HepG2 (cell line): ENCODE data around the gene SCAI. TPM values are rescaled to one million over a fixed set of nuclear protein-coding genes. Genes with fewer than 3 reads are reported as not detected.

ENCODE experiments used
- ATRX ChIP-seq: sonication (generic); formaldehyde crosslinking; IDR thresholded peaks from 2 replicates; pipeline ENCODE4 v1.4.0; 2020; ENCODE audit warnings: missing genetic modification reagents, borderline replicate concordance
- FOXA1 ChIP-seq, 2 experiments: fragments of 450-650 bp in 1 of 2; sonication (generic) in 1 of 2; formaldehyde crosslinking in 1 of 2; IDR thresholded peaks; 2 replicates each; pipeline versions ENCODE4 v1.4.0 to v1.6.1; 2016 to 2020; ENCODE audit warnings: missing genetic modification reagents in 1 of 2
- FOXK1 ChIP-seq: sonication (generic); formaldehyde crosslinking; IDR thresholded peaks from 2 replicates; pipeline ENCODE4 v1.4.0; 2020; ENCODE audit warnings: low read depth, missing genetic modification reagents, borderline replicate concordance
- FOXM1 ChIP-seq: sonication (generic); formaldehyde crosslinking; IDR thresholded peaks from 2 replicates; pipeline ENCODE4 v1.5.0; 2020; ENCODE audit warnings: missing genetic modification reagents
- HDAC1 ChIP-seq: sonication (generic); formaldehyde crosslinking; IDR thresholded peaks from 2 replicates; pipeline ENCODE4 v1.5.1; 2020; ENCODE audit warnings: mild to moderate bottlenecking, missing genetic modification reagents
- HMG20A ChIP-seq: IDR thresholded peaks from 2 replicates; pipeline ENCODE4 v1.6.1; 2016; ENCODE audit warnings: borderline replicate concordance
- KAT8 ChIP-seq: IDR thresholded peaks from 2 replicates; pipeline ENCODE4 v1.6.1; 2016; ENCODE audit warnings: missing genetic modification reagents, missing compliant biosample characterization
- MBNL3 ChIP-seq: fragments of 250-450 bp; sonication (Bioruptor Pico); conservative IDR thresholded peaks from 2 replicates; pipeline ENCODE4 v1.8.0; 2022; ENCODE audit warnings: mild to moderate bottlenecking, inconsistent platforms
- MIXL1 ChIP-seq: IDR thresholded peaks from 2 replicates; pipeline ENCODE4 v1.6.1; 2016
- NCOA2 ChIP-seq: sonication (generic); formaldehyde crosslinking; IDR thresholded peaks from 2 replicates; pipeline ENCODE4 v1.8.0; 2022; ENCODE audit warnings: inconsistent platforms
- NFKB2 ChIP-seq: sonication (generic); formaldehyde crosslinking; IDR thresholded peaks from 2 replicates; pipeline ENCODE4 v1.4.0; 2020; ENCODE audit warnings: missing genetic modification reagents, borderline replicate concordance
- NFKBIZ ChIP-seq: IDR thresholded peaks from 2 replicates; pipeline ENCODE4 v1.6.1; 2018; ENCODE audit warnings: missing genetic modification reagents, missing compliant biosample characterization
- RBAK ChIP-seq: sonication (generic); formaldehyde crosslinking; IDR thresholded peaks from 2 replicates; pipeline ENCODE4 v1.5.1; 2020; ENCODE audit warnings: mild to moderate bottlenecking, missing genetic modification reagents
- SMYD3 ChIP-seq: sonication (generic); formaldehyde crosslinking; IDR thresholded peaks from 2 replicates; pipeline ENCODE4 v1.8.1; 2023; ENCODE audit warnings: mild to moderate bottlenecking, missing genetic modification reagents
- SP2 ChIP-seq: sonication (generic); formaldehyde crosslinking; IDR thresholded peaks from 2 replicates; pipeline ENCODE4 v1.5.1; 2020; ENCODE audit warnings: mild to moderate bottlenecking, missing genetic modification reagents
- SRSF1 ChIP-seq: fragments of 200-400 bp; formaldehyde crosslinking; optimal IDR thresholded peaks from 2 replicates; pipeline ENCODE3; 2017; ENCODE audit warnings: mild to moderate bottlenecking, low read depth, low read length, moderate library complexity
- TOE1 ChIP-seq: sonication (generic); formaldehyde crosslinking; IDR thresholded peaks from 2 replicates; pipeline ENCODE4 v1.4.0; 2020; ENCODE audit warnings: mild to moderate bottlenecking, missing genetic modification reagents
- XBP1 ChIP-seq: sonication (generic); formaldehyde crosslinking; IDR thresholded peaks from 2 replicates; pipeline ENCODE4 v1.5.0; 2020; ENCODE audit warnings: missing genetic modification reagents
- ZNF335 ChIP-seq: sonication (generic); formaldehyde crosslinking; IDR thresholded peaks from 2 replicates; pipeline ENCODE4 v1.4.0; 2020; ENCODE audit warnings: missing genetic modification reagents
- ZNF549 ChIP-seq: sonication (generic); formaldehyde crosslinking; IDR thresholded peaks from 2 replicates; pipeline ENCODE4 v1.5.0; 2020; ENCODE audit warnings: missing genetic modification reagents
- ZNF839 ChIP-seq: sonication (generic); formaldehyde crosslinking; IDR thresholded peaks from 2 replicates; pipeline ENCODE4 v1.4.0; 2020; ENCODE audit warnings: missing genetic modification reagents, mild to moderate bottlenecking, borderline replicate concordance
- polyA plus RNA-seq, 8 experiments: library from polyadenylated mRNA; depleted of rRNA in 3 of 8; stranded (reverse) in 7 of 8; unstranded in 1 of 8; fragments of >200 nt; fragmentation: Illumina TruSeq in 4 of 8; extraction: Trizol in 4 of 8; gene quantifications; 2 replicates each; pipeline versions ENCODE4 v1.2.1 to v1.2.3, GENCODE V29; 2011 to 2016; ENCODE audit warnings: low read depth in 4 of 8, missing spikeins in 1 of 8, mixed read lengths in 1 of 8; ENCODE audit not compliant: insufficient read depth in 1 of 8
- total RNA-seq, 5 experiments: library from RNA; depleted of rRNA; stranded (reverse); fragments of >200 nt; fragmentation: Illumina TruSeq; extraction: Trizol; gene quantifications; 2 replicates each; pipeline ENCODE4 v1.2.3, GENCODE V29; 2016; ENCODE audit warnings: low read depth in 1 of 5
- TF ChIP-seq, protein P1 (sequence below): sonication (generic); formaldehyde crosslinking; IDR thresholded peaks from 2 replicates; pipeline ENCODE4 v1.5.0; 2020; ENCODE audit warnings: missing genetic modification reagents
- TF ChIP-seq, protein P2 (sequence below): IDR thresholded peaks from 2 replicates; pipeline ENCODE4 v1.6.1; 2016; ENCODE audit warnings: missing compliant biosample characterization, missing genetic modification reagents, borderline replicate concordance
- TF ChIP-seq, protein P3 (sequence below): sonication (generic); formaldehyde crosslinking; IDR thresholded peaks from 2 replicates; pipeline ENCODE4 v1.5.1; 2020; ENCODE audit warnings: mild to moderate bottlenecking, missing genetic modification reagents, borderline replicate concordance
- TF ChIP-seq, protein P4 (sequence below): IDR thresholded peaks from 2 replicates; pipeline ENCODE4 v1.4.0; 2020; ENCODE audit warnings: mild to moderate bottlenecking, missing genetic modification reagents

The SCAI gene
- total and polyA plus RNA-seq, 2 of the 13 experiments (the other 11 are each of a cell fraction or from before 2014, with no cell fraction given), result 4.4 to 8.4 TPM

GRCh38 chr9:124950050-124950718 lies 193.1 kb downstream of the SCAI start (continued):
- TF ChIP-seq, protein P1, sequence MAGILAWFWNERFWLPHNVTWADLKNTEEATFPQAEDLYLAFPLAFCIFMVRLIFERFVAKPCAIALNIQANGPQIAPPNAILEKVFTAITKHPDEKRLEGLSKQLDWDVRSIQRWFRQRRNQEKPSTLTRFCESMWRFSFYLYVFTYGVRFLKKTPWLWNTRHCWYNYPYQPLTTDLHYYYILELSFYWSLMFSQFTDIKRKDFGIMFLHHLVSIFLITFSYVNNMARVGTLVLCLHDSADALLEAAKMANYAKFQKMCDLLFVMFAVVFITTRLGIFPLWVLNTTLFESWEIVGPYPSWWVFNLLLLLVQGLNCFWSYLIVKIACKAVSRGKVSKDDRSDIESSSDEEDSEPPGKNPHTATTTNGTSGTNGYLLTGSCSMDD (CRISPR knock-in tag), result no peak
- no peak for TF ChIP-seq ZNF335 (CRISPR knock-in tag)
- TF ChIP-seq SP2 (CRISPR knock-in tag), result no peak
- no peak for TF ChIP-seq NFKB2 (CRISPR knock-in tag)
- TF ChIP-seq SMYD3 (CRISPR knock-in tag), result 0 out of 2 replicates have a peak, but pooled peaks have one; percentile 34
- TF ChIP-seq ZNF549 (CRISPR knock-in tag), result no peak
- TF ChIP-seq ATRX (CRISPR knock-in tag), result no peak
- TF ChIP-seq HMG20A, result peak; percentile 80; the same call in 1 of the 2 replicates
- TF ChIP-seq TOE1 (CRISPR knock-in tag), result peak; percentile 76; the same call in 1 of the 2 replicates
- no peak for TF ChIP-seq SRSF1
- no peak for TF ChIP-seq XBP1 (CRISPR knock-in tag)
- TF ChIP-seq FOXM1 (CRISPR knock-in tag), result no peak
- TF ChIP-seq, protein P2, sequence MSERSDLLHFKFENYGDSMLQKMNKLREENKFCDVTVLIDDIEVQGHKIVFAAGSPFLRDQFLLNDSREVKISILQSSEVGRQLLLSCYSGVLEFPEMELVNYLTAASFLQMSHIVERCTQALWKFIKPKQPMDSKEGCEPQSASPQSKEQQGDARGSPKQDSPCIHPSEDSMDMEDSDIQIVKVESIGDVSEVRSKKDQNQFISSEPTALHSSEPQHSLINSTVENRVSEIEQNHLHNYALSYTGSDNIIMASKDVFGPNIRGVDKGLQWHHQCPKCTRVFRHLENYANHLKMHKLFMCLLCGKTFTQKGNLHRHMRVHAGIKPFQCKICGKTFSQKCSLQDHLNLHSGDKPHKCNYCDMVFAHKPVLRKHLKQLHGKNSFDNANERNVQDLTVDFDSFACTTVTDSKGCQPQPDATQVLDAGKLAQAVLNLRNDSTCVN (CRISPR knock-in tag), result no peak
- TF ChIP-seq FOXK1, result 0 out of 2 replicates have a peak, but pooled peaks have one; percentile 55
- peak; percentile 93 for TF ChIP-seq FOXA1 (IDR thresholded peaks at IDR 0.05)
- TF ChIP-seq FOXA1 (CRISPR knock-in tag; IDR thresholded peaks at IDR 0.05), result peak; percentile 87
- TF ChIP-seq KAT8 (CRISPR knock-in tag), result peak; percentile 31; the same call in 1 of the 2 replicates
- no peak for TF ChIP-seq ZNF839 (CRISPR knock-in tag)
- TF ChIP-seq, protein P3, sequence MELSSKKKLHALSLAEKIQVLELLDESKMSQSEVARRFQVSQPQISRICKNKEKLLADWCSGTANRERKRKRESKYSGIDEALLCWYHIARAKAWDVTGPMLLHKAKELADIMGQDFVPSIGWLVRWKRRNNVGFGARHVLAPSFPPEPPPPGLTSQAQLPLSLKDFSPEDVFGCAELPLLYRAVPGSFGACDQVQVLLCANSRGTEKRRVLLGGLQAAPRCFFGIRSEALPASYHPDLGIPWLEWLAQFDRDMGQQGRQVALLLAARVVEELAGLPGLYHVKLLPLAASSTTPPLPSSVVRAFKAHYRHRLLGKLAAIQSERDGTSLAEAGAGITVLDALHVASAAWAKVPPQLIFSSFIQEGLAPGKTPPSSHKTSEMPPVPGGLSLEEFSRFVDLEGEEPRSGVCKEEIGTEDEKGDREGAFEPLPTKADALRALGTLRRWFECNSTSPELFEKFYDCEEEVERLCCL (CRISPR knock-in tag), result no peak
- TF ChIP-seq NCOA2, result peak; percentile 81
- TF ChIP-seq MIXL1 (CRISPR knock-in tag), result peak; percentile 83
- peak; percentile 57; the same call in 1 of the 2 replicates for TF ChIP-seq NFKBIZ (CRISPR knock-in tag)
- TF ChIP-seq MBNL3 (CRISPR knock-in tag), result no peak
- TF ChIP-seq HDAC1, result peak; percentile 75
- TF ChIP-seq, protein P4, sequence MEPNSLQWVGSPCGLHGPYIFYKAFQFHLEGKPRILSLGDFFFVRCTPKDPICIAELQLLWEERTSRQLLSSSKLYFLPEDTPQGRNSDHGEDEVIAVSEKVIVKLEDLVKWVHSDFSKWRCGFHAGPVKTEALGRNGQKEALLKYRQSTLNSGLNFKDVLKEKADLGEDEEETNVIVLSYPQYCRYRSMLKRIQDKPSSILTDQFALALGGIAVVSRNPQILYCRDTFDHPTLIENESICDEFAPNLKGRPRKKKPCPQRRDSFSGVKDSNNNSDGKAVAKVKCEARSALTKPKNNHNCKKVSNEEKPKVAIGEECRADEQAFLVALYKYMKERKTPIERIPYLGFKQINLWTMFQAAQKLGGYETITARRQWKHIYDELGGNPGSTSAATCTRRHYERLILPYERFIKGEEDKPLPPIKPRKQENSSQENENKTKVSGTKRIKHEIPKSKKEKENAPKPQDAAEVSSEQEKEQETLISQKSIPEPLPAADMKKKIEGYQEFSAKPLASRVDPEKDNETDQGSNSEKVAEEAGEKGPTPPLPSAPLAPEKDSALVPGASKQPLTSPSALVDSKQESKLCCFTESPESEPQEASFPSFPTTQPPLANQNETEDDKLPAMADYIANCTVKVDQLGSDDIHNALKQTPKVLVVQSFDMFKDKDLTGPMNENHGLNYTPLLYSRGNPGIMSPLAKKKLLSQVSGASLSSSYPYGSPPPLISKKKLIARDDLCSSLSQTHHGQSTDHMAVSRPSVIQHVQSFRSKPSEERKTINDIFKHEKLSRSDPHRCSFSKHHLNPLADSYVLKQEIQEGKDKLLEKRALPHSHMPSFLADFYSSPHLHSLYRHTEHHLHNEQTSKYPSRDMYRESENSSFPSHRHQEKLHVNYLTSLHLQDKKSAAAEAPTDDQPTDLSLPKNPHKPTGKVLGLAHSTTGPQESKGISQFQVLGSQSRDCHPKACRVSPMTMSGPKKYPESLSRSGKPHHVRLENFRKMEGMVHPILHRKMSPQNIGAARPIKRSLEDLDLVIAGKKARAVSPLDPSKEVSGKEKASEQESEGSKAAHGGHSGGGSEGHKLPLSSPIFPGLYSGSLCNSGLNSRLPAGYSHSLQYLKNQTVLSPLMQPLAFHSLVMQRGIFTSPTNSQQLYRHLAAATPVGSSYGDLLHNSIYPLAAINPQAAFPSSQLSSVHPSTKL (CRISPR knock-in tag), result peak; percentile 91
- no peak for TF ChIP-seq RBAK (CRISPR knock-in tag)
